ENCODE data around the gene MTOR. TPM values are rescaled to one million over a fixed set of nuclear protein-coding genes. Genes with fewer than 3 reads are reported as not detected.
"Not testable (repeated sequence)": the region's sequence is repeated elsewhere in the genome, so short reads cannot be mapped to it uniquely, and the experiment has no call there.

Gene MTOR
- total and polyA plus RNA-seq, 2 donors (not counting 1 experiment from before 2014, with no cell fraction given), result 30.7 to 50.7 TPM

- POLR2A ChIA-PET, result no interaction called here
- Histone ChIP-seq H4K20me1 (ENCODE audit: control insufficient read depth, insufficient read depth, low read length, poor library complexity, severe bottlenecking) (no peaks in the 10 kb centered on the region), H3K27me3 (replicated peaks in 1 of 4; ENCODE audit: control extremely low read depth in 1 of 4, control insufficient read depth in 3 of 4, insufficient read depth in 4 of 4, low read length in 3 of 4) (no peaks in the 10 kb centered on the region)
These were observed 181.4 kb downstream of the MTOR start for GRCh38 chr1:11080931-11081330.

DNA sequence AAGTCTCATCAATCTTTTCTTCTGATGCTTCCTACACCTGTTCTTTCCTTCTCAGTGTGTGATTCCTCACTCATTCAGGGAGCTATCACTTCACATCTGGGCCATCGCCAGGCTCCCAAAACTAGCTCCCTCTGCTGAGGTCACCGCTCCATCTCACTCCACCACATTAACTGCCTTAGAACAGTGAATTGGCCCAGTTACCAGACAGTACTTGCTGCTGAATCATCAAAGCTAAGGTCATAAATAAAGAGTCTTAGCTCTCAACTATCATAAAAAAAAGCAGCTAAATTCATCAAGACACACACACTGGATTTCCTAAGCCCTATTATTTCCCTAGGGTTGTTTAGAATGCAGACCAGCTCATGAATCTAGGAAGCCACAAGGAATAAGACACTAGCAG is 183.7 kb downstream of the MTOR start:
- Histone ChIP-seq H3K9ac (ENCODE audit: low read length) (no peak overlapping the region), H3K79me2 (ENCODE audit: control insufficient read depth, insufficient read depth, low read length) (no peaks in the 10 kb centered on the region), H3K27me3 (replicated peaks in 1 of 4; ENCODE audit: control extremely low read depth in 1 of 4, control insufficient read depth in 3 of 4, insufficient read depth in 4 of 4, low read length in 3 of 4) (no peaks in the 10 kb centered on the region), H3K36me3 (replicated peaks in 1 of 2; ENCODE audit: control extremely low read depth in 1 of 2, control insufficient read depth in 1 of 2, extremely low read depth in 1 of 2, insufficient read depth in 2 of 2, low read length in 1 of 2) (peaks cover 4 to 86% of the 10 kb centered on the region in 2 experiments), H3K4me2 (replicated peaks; ENCODE audit: low read depth, low read length, poor library complexity, severe bottlenecking) (no peak overlapping the region), H4K20me1 (ENCODE audit: control insufficient read depth, insufficient read depth, low read length, poor library complexity, severe bottlenecking) (no peaks in the 10 kb centered on the region), H3K27ac (ENCODE audit: low read length in 2 of 2) (no peak overlapping the region), H3K9me3 (ENCODE audit: control extremely low read depth in 1 of 3, control insufficient read depth in 2 of 3, insufficient read depth in 1 of 3, low read length in 2 of 3) (no peaks in the 10 kb centered on the region), H3K4me3 (ENCODE audit: control extremely low read depth in 1 of 5, extremely low read depth in 1 of 5, insufficient read depth in 1 of 5, low read depth in 2 of 5, low read length in 4 of 5) (no peak overlapping the region), H3K4me1 (ENCODE audit: control insufficient read depth in 2 of 2, insufficient read depth in 2 of 2, low read length in 2 of 2) (no peaks in the 10 kb centered on the region), H2AFZ (ENCODE audit: insufficient read depth, low read depth, low read length, poor library complexity, severe bottlenecking) (no peak overlapping the region)
- H3K9me3 Mint-ChIP-seq (ENCODE audit: insufficient read depth), result no peaks in the 10 kb centered on the region
- CTCF ChIA-PET, result interaction anchor here (3.8 kb wide), 1 partner anchor 41 kb away, joined by 13 read pairs; no protein-coding TSS in a partner anchor
- intact Hi-C loops (cut with micrococcal nuclease), result no loop called here
- H3K4me1 Mint-ChIP-seq, result no peaks in the 10 kb centered on the region
- no peak overlapping the region for H3K27ac Mint-ChIP-seq
- no peaks in the 10 kb centered on the region for H3K27me3 Mint-ChIP-seq
- TF ChIP-seq EZH2 (IDR thresholded peaks at IDR 0.05; ENCODE audit: borderline replicate concordance, insufficient read depth, low read depth, low read length, poor library complexity, severe bottlenecking), result no peak
- TF ChIP-seq, protein P1, sequence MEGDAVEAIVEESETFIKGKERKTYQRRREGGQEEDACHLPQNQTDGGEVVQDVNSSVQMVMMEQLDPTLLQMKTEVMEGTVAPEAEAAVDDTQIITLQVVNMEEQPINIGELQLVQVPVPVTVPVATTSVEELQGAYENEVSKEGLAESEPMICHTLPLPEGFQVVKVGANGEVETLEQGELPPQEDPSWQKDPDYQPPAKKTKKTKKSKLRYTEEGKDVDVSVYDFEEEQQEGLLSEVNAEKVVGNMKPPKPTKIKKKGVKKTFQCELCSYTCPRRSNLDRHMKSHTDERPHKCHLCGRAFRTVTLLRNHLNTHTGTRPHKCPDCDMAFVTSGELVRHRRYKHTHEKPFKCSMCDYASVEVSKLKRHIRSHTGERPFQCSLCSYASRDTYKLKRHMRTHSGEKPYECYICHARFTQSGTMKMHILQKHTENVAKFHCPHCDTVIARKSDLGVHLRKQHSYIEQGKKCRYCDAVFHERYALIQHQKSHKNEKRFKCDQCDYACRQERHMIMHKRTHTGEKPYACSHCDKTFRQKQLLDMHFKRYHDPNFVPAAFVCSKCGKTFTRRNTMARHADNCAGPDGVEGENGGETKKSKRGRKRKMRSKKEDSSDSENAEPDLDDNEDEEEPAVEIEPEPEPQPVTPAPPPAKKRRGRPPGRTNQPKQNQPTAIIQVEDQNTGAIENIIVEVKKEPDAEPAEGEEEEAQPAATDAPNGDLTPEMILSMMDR (IDR thresholded peaks at IDR 0.05), result no peak
- ATAC-seq (ENCODE audit: low read depth) (no peak), DNase-seq (no peak)
- WGBS (ENCODE audit: insufficient coverage), result 100% methylated on average over 2 of the region's 2 CpGs
- POLR2A ChIA-PET, result no interaction called here
- no peak overlapping the region for H3K4me3 Mint-ChIP-seq

More at GRCh38 chr1:11080931-11081330, 181.4 kb downstream of the MTOR start:
- Histone ChIP-seq H3K9me3 (ENCODE audit: control extremely low read depth in 1 of 3, control insufficient read depth in 2 of 3, insufficient read depth in 1 of 3, low read length in 2 of 3) (no peaks in the 10 kb centered on the region), H2AFZ (ENCODE audit: insufficient read depth, low read depth, low read length, poor library complexity, severe bottlenecking) (no peak overlapping the region), H3K79me2 (ENCODE audit: control insufficient read depth, insufficient read depth, low read length) (no peaks in the 10 kb centered on the region), H3K36me3 (replicated peaks in 1 of 2; ENCODE audit: control extremely low read depth in 1 of 2, control insufficient read depth in 1 of 2, extremely low read depth in 1 of 2, insufficient read depth in 2 of 2, low read length in 1 of 2) (peaks cover 4 to 67% of the 10 kb centered on the region in 2 experiments), H3K4me1 (ENCODE audit: control insufficient read depth in 2 of 2, insufficient read depth in 2 of 2, low read length in 2 of 2) (no peaks in the 10 kb centered on the region), H3K4me2 (replicated peaks; ENCODE audit: low read depth, low read length, poor library complexity, severe bottlenecking) (no peak overlapping the region), H3K27ac (ENCODE audit: low read length in 2 of 2) (no peak overlapping the region), H3K9ac (ENCODE audit: low read length) (no peak overlapping the region), H3K4me3 (ENCODE audit: control extremely low read depth in 1 of 5, extremely low read depth in 1 of 5, insufficient read depth in 1 of 5, low read depth in 2 of 5, low read length in 4 of 5) (no peak overlapping the region)
- Mint-ChIP-seq H3K4me3 (no peak overlapping the region), H3K4me1 (no peaks in the 10 kb centered on the region), H3K27ac (no peak overlapping the region), H3K9me3 (ENCODE audit: insufficient read depth) (no peaks in the 10 kb centered on the region), H3K27me3 (no peaks in the 10 kb centered on the region)
- intact Hi-C loops (cut with micrococcal nuclease), result no loop called here
- CTCF ChIA-PET, result interaction anchor here (3.8 kb wide), 1 partner anchor 44 kb away, joined by 13 read pairs; no protein-coding TSS in a partner anchor
- WGBS (ENCODE audit: insufficient coverage), result 97% methylated on average over 6 of the region's 12 CpGs
- DNase-seq, result no peak
- TF ChIP-seq, protein P1 (IDR thresholded peaks at IDR 0.05), result no peak
- TF ChIP-seq EZH2 (IDR thresholded peaks at IDR 0.05; ENCODE audit: borderline replicate concordance, insufficient read depth, low read depth, low read length, poor library complexity, severe bottlenecking), result no peak
- no peak for ATAC-seq (ENCODE audit: low read depth)

GRCh38 chr1:11073398-11073797 is 189.0 kb downstream of the MTOR start:
- H3K27me3 ChIP-seq (replicated peaks in 1 of 4; ENCODE audit: control extremely low read depth in 1 of 4, control insufficient read depth in 3 of 4, insufficient read depth in 4 of 4, low read length in 3 of 4), result not testable (repeated sequence)
- CTCF ChIA-PET, result interaction anchor here (1.1 to 2.9 kb wide), 2 partner anchors 36 to 570 kb away, joined by 3 to 14 read pairs; no protein-coding TSS in a partner anchor

More at GRCh38 chr1:11073398-11073797, 189.0 kb downstream of the MTOR start:
- H3K27me3 Mint-ChIP-seq; H3K4me1 ChIP-seq (ENCODE audit: control insufficient read depth in 2 of 2, insufficient read depth in 2 of 2, low read length in 2 of 2); H3K9me3 ChIP-seq (ENCODE audit: control extremely low read depth in 1 of 3, control insufficient read depth in 2 of 3, insufficient read depth in 1 of 3, low read length in 2 of 3); H2AFZ ChIP-seq (ENCODE audit: insufficient read depth, low read depth, low read length, poor library complexity, severe bottlenecking); H3K27ac ChIP-seq (ENCODE audit: low read length in 2 of 2); H3K4me1 Mint-ChIP-seq; H3K4me3 Mint-ChIP-seq; intact Hi-C loops (cut with micrococcal nuclease); DNase-seq; ATAC-seq (ENCODE audit: low read depth); H3K79me2 ChIP-seq (ENCODE audit: control insufficient read depth, insufficient read depth, low read length); H3K4me2 ChIP-seq (replicated peaks; ENCODE audit: low read depth, low read length, poor library complexity, severe bottlenecking); POLR2A ChIA-PET; H4K20me1 ChIP-seq (ENCODE audit: control insufficient read depth, insufficient read depth, low read length, poor library complexity, severe bottlenecking); H3K9me3 Mint-ChIP-seq (ENCODE audit: insufficient read depth); H3K27ac Mint-ChIP-seq; H3K9ac ChIP-seq (ENCODE audit: low read length); H3K4me3 ChIP-seq (ENCODE audit: control extremely low read depth in 1 of 5, extremely low read depth in 1 of 5, insufficient read depth in 1 of 5, low read depth in 2 of 5, low read length in 4 of 5): not testable (repeated sequence)
- 100% methylated on average over 4 of the region's 7 CpGs for WGBS (ENCODE audit: insufficient coverage)
- peaks cover 4 to 87% of the 10 kb centered on the region in 2 experiments for H3K36me3 ChIP-seq (replicated peaks in 1 of 2; ENCODE audit: control extremely low read depth in 1 of 2, control insufficient read depth in 1 of 2, extremely low read depth in 1 of 2, insufficient read depth in 2 of 2, low read length in 1 of 2)
